Natural killer cell (primary cell): ENCODE measurements around the gene ADGRV1. TPM values are rescaled to one million over a fixed set of nuclear protein-coding genes. Genes with fewer than 3 reads are reported as not detected.

Experiments used
- ATAC-seq, 3 donors: fragments of 150-1000 bp in 2 of 3; fragments of 200-7000 bp in 1 of 3; cut with Tn5 transposase; 1 replicate in 1 of 3; 2 replicates in 2 of 3; pipeline ENCODE4 v1.10.0; 2021; ENCODE audit warnings: mild to moderate bottlenecking in 2 of 3, moderate library complexity in 2 of 3
- DNase-seq, 2 donors: peaks; one replicate each; pipeline versions ENCODE4 v3.0.0 to v3.0.0-alpha.2; 2013 to 2021; ENCODE audit warnings: mixed read lengths in 1 of 2
- H3K27ac ChIP-seq: one replicate; pipeline ENCODE4 v1.5.1; 2013; ENCODE audit warnings: mild to moderate bottlenecking, low read length
- H3K27me3 ChIP-seq: one replicate; pipeline ENCODE4 v1.6.1; 2013; ENCODE audit warnings: low read length; ENCODE audit not compliant: control insufficient read depth, insufficient read depth
- H3K36me3 ChIP-seq: one replicate; pipeline ENCODE4 v1.6.1; 2013; ENCODE audit warnings: low read length; ENCODE audit not compliant: control insufficient read depth, insufficient read depth
- H3K4me1 ChIP-seq: one replicate; pipeline ENCODE4 v1.6.1; 2013; ENCODE audit warnings: low read length; ENCODE audit not compliant: control insufficient read depth, insufficient read depth
- H3K4me3 ChIP-seq: one replicate; pipeline ENCODE4 v1.5.1; 2013; ENCODE audit warnings: low read length
- H3K9me3 ChIP-seq: one replicate; pipeline ENCODE4 v1.6.1; 2013; ENCODE audit warnings: low read length; ENCODE audit not compliant: control insufficient read depth, insufficient read depth
- H3K27ac Mint-ChIP-seq, 2 donors: one replicate each; pipeline ENCODE4 v1.8.0; 2022; ENCODE audit warnings: mild to moderate bottlenecking in 2 of 2, mixed read lengths in 2 of 2, moderate library complexity in 1 of 2
- H3K27me3 Mint-ChIP-seq, 2 donors: one replicate each; pipeline ENCODE4 v1.8.0; 2022; ENCODE audit warnings: low read depth in 2 of 2, mixed read lengths in 2 of 2
- H3K36me3 Mint-ChIP-seq: one replicate; pipeline ENCODE4 v1.8.0; 2022; ENCODE audit warnings: mixed read lengths
- H3K4me1 Mint-ChIP-seq, 2 donors: one replicate each; pipeline ENCODE4 v1.8.0; 2022; ENCODE audit warnings: mixed read lengths in 2 of 2
- H3K4me3 Mint-ChIP-seq: one replicate; pipeline ENCODE4 v1.8.0; 2022; ENCODE audit warnings: mild to moderate bottlenecking, moderate library complexity, mixed read lengths
- H3K9me3 Mint-ChIP-seq, 2 donors: one replicate each; pipeline ENCODE4 v1.8.0; 2022; ENCODE audit warnings: mixed read lengths in 2 of 2
- WGBS: methylation state at CpG from one replicate; pipeline ENCODE4 v1.1.7; 2013; ENCODE audit warnings: missing lambda C conversion rate; ENCODE audit not compliant: insufficient coverage; 5-methylcytosine and 5-hydroxymethylcytosine counted together
- intact Hi-C: fragments of 100-400 bp; cut with micrococcal nuclease; formaldehyde crosslinking; loops from one replicate; pipeline ENCODE4 v1.14.2; 2022
- total RNA-seq, 4 donors: library from RNA; stranded (reverse); fragments of 120-200 nt in 1 of 4; gene quantifications; one replicate each; pipeline versions ENCODE4 v1.2.3 to v1.2.4, GENCODE V29; 2013 to 2022
- TF ChIP-seq, protein P1 (sequence below): fragments of 200-600 bp; IDR thresholded peaks from one replicate; pipeline ENCODE4 v1.8.0; 2022; ENCODE audit warnings: antibody characterized with exemption

ADGRV1 gene
- total RNA-seq, 3 donors from 2014 or later (not counting 1 experiment from before 2014, with no cell fraction given) = 0.50 to 0.71 TPM; not detected in 1

DNA sequence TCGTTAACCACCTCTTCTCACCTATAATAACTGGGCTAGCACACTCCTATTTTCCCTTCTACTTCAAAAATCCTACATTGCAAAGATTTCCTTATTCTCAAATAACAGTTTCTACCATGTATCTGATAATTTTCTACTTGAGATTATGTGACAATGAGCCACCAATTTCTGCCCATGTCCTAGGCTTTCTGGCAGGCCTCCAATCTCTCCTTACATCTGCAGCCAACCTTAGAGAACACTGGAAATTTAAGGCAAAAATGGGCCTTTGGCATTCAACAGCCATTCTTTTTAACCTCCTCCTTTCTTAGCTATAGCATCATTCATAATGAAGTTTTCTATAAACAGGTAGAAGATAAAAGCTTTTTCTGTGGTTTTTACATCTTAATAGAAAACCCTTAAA, 599.4 kb downstream of the ADGRV1 start:
- TF ChIP-seq, protein P1, sequence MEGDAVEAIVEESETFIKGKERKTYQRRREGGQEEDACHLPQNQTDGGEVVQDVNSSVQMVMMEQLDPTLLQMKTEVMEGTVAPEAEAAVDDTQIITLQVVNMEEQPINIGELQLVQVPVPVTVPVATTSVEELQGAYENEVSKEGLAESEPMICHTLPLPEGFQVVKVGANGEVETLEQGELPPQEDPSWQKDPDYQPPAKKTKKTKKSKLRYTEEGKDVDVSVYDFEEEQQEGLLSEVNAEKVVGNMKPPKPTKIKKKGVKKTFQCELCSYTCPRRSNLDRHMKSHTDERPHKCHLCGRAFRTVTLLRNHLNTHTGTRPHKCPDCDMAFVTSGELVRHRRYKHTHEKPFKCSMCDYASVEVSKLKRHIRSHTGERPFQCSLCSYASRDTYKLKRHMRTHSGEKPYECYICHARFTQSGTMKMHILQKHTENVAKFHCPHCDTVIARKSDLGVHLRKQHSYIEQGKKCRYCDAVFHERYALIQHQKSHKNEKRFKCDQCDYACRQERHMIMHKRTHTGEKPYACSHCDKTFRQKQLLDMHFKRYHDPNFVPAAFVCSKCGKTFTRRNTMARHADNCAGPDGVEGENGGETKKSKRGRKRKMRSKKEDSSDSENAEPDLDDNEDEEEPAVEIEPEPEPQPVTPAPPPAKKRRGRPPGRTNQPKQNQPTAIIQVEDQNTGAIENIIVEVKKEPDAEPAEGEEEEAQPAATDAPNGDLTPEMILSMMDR = no peak
- no peaks in the 10 kb centered on the region for H3K27me3 ChIP-seq
- DNase-seq (no peak), ATAC-seq (no peak)
- H3K9me3 ChIP-seq = no peaks in the 10 kb centered on the region
- no peak overlapping the region for H3K4me3 ChIP-seq
- no peaks in the 10 kb centered on the region for H3K36me3 Mint-ChIP-seq
- H3K4me1 Mint-ChIP-seq = peaks cover 25 to 26% of the 10 kb centered on the region in 2 donors
- no peak overlapping the region for H3K27ac ChIP-seq
- H3K9me3 Mint-ChIP-seq = no peaks in the 10 kb centered on the region
- no peak overlapping the region for H3K4me3 Mint-ChIP-seq
- no peaks in the 10 kb centered on the region for H3K36me3 ChIP-seq
- intact Hi-C loops = no loop called here
- H3K27ac Mint-ChIP-seq = no peak overlapping the region
- H3K4me1 ChIP-seq = peaks cover 14% of the 10 kb centered on the region
- H3K27me3 Mint-ChIP-seq = no peaks in the 10 kb centered on the region
- 67% methylated on average over 1 of the region's 1 CpG for WGBS

GRCh38 chr5:91159647-91160046, 601.0 kb downstream of the ADGRV1 start:
- TF ChIP-seq, protein P1 = no peak
- no peak overlapping the region for H3K27ac Mint-ChIP-seq
- H3K27me3 ChIP-seq = no peaks in the 10 kb centered on the region
- 100% methylated on average over 1 of the region's 1 CpG for WGBS
- no peaks in the 10 kb centered on the region for H3K27me3 Mint-ChIP-seq
- H3K4me1 ChIP-seq = peaks cover 20% of the 10 kb centered on the region
- no peaks in the 10 kb centered on the region for H3K36me3 ChIP-seq
- peaks cover 29% of the 10 kb centered on the region in 2 donors for H3K4me1 Mint-ChIP-seq
- DNase-seq = no peak
- no peaks in the 10 kb centered on the region for H3K9me3 Mint-ChIP-seq
- ATAC-seq = no peak
- no peak overlapping the region for H3K4me3 ChIP-seq
- no peaks in the 10 kb centered on the region for H3K9me3 ChIP-seq
- H3K4me3 Mint-ChIP-seq = no peak overlapping the region
- H3K27ac ChIP-seq = no peak overlapping the region
- intact Hi-C loops = loop anchor here (10.0 kb wide), 2 partner anchors 125 to 215 kb away; no protein-coding TSS in a partner anchor
- no peaks in the 10 kb centered on the region for H3K36me3 Mint-ChIP-seq

DNA sequence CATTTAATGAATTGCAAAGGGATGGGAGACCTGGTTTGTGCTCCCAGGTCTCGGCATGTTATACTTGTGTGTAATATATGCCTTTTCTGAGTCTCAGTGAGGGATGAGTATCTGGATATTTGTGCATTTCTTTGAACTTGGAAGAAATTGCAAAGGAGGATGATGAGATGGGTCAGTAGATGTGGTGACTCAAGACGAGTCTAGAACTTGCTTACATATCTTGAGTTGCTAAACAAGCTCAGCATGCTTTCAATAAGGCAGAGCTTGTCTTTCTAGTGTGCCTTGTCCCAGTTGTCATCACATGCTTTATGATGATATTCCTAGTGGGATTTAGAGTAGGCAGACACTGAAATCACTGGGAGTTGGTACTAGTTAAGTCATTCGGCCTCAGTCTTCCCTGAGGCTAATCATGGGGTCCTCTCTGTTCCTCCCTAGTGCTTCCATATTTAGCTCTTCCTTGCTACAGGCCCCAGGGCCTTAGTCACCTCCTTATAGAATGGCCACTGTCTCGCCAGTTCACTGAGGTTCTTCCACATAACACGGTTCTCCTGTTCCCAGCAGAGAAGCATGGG, 602.2 kb downstream of the ADGRV1 start:
- H3K4me1 Mint-ChIP-seq = peaks cover 29% of the 10 kb centered on the region in 2 donors
- H3K36me3 Mint-ChIP-seq = no peaks in the 10 kb centered on the region
- peak overlapping the region; percentile 49 for H3K4me3 Mint-ChIP-seq

More for the DNA sequence above, 602.2 kb downstream of the ADGRV1 start:
- ATAC-seq (no peak), DNase-seq (no peak)
- TF ChIP-seq, protein P1 = no peak
- Histone ChIP-seq H3K36me3 (no peaks in the 10 kb centered on the region), H3K4me3 (no peak overlapping the region), H3K4me1 (peaks cover 20% of the 10 kb centered on the region), H3K9me3 (no peaks in the 10 kb centered on the region), H3K27ac (no peak overlapping the region), H3K27me3 (no peaks in the 10 kb centered on the region)
- Mint-ChIP-seq H3K27ac (peak overlapping the region in 1 of 2 donors; percentile 79), H3K27me3 (no peaks in the 10 kb centered on the region), H3K9me3 (no peaks in the 10 kb centered on the region)
- intact Hi-C loops = loop anchor here (10.0 kb wide), 2 partner anchors 124 to 216 kb away; no protein-coding TSS in a partner anchor
- 95% methylated on average over 5 of the region's 5 CpGs for WGBS
